CD4-positive, alpha-beta T cell treated with Interleukin-12 subunit alpha and Interleukin-12 subunit beta, for 1 hour (primary cell): Measurements from ENCODE around the gene ARHGEF4.

ENCODE experiments used
- DNase-seq: peaks from one replicate; pipeline ENCODE4 v3.0.0-alpha.2; 2020

ARHGEF4 gene

DNA sequence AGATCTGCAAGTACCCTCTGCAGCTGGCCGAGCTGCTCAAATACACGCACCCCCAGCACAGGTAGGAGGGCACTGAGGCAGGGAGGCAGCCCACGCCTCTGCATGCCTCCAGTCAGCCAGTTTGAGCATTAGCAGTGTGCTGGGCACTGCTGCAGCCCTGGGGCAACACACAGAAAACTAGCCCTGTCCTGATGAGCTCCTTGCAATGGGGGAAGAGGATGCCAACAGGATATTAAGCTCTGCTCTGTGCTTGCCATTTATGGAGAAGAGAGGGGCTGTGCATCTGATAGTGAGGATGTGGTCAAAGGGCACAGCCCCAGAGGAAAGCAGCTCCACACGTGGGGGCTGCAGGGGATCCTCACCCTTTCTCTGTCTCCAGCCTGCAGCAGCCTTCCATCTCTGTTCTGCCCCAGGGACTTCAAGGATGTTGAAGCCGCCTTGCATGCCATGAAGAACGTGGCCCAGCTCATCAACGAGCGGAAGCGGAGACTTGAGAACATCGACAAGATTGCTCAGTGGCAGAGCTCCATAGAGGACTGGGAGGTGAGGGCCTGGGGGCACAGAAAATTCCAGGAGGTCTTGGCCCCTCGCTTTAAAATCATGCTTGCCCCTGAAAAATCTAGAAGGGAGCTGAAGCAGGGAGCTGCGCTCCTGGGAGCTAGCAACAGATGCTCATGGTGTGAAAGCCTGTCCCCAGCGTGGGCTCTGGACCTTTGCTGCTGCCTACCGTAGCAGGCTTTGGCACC lies 204.9 kb downstream of the ARHGEF4 start:
- no peak for DNase-seq

DNA sequence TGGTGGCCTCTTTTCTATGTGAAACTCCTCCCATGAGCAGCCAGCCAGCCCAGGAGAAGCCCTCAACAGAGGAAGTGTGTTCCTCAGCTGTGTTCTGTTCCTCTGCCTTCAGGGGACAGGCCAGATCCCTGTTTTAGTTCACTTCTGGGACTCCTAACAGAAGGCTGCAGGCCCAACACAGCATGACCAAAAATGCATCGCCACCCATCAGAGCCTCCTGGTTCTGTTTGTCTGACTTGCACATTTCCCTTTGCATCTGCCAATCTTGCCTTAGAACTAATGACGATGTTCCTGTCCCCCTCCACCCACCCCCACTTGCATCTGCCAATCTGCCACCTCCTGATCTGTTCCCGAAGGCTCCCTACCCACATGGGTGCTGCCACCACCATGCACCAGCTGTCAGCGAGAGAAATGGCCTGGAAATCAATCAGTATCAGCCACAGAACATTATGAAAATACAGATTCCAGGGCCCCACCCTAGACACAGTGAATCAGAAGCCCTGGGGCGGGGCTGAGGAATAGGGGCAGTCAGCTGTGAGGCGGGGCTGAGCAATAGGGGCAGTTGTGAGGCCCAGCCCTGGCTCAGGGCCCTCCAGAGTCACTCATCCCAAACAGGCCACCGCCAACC lies 205.5 kb downstream of the ARHGEF4 start:
- no peak for DNase-seq

DNA sequence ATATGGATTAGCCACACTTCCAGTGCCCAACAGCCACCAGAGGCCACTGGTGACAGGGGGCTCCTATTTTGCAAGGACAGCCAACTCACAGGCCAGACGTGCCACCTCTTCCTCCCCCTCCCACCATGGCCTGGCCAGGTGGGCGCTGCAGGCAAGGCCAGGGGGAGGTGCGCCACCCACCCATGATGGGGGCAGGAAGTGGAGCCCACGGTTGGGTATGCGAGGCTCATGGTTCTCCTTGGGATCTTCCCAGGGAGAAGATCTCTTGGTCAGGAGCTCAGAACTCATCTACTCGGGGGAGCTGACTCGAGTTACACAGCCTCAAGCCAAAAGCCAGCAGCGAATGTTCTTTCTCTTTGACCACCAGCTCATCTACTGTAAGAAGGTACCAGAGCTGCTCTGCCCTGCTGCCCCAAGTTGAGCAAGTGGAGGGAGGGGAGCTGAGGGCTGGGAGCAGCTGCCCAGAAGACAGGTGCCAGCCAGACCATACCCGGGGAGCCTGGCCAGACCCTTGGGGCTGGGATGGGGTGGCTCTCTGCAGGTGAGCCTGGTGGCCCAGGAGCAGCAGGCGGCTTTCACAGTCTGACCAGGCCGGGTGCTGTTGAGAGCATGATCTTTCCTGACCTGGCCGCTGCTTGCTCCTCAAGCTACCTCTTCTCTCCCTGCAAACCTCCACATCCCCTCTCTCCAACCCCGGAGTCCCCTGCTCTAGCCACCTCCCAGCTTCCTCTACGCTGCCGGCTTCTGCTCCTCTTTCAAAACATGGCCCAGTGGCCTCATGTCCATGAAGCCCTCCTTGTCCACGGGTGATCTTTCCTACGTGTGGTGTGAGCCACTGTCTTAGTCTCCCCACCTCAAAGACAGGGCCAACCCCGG lies 206.7 kb downstream of the ARHGEF4 start:
- DNase-seq = no peak

DNA sequence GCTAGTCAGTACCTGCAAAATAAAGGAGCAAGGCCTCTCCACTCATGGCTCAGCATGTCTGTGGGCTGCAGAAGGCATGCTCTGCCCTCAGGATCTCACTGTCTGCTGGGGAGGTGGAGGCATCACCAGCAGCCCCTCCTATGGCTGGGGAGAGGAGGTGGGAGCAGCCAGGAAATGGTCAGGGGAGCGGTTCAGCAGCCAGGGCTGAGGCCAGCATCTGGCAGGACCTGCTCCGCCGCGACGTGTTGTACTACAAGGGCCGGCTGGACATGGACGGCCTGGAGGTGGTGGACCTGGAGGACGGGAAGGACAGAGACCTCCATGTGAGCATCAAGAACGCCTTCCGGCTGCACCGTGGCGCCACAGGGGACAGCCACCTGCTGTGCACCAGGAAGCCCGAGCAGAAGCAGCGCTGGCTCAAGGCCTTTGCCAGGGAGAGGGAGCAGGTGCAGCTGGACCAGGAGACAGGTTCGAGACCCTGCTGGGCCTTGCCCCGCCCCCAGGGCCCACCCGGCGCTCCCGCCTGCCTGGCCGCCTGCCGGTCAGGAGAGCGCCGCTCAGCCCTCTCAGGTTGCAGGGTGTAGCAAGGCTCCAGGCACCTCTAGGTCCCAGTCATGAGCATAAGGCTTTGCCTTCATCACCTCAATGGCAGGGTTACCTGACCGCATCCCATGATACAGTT lies 207.5 kb downstream of the ARHGEF4 start:
- DNase-seq = no peak

DNA sequence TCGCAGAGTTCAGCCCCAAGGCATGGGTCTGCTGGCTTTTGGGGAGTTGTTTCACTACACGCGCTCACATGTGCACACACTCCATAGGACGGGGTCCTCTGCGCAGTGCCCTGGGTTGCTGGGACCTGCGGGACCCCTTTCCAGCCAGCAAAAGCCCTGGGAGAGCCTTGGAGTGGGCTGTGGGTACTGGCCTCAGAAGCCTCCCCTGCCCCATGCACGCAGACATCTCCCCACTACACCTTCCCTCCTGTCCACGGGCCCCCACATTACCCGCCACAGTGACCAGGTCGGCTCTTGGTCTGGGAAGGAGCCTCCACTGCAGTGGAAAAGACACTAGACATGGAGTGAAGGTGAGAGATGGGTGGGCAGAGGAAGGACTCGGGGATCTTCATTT lies 208.0 kb downstream of the ARHGEF4 start:
- DNase-seq = no peak

DNA sequence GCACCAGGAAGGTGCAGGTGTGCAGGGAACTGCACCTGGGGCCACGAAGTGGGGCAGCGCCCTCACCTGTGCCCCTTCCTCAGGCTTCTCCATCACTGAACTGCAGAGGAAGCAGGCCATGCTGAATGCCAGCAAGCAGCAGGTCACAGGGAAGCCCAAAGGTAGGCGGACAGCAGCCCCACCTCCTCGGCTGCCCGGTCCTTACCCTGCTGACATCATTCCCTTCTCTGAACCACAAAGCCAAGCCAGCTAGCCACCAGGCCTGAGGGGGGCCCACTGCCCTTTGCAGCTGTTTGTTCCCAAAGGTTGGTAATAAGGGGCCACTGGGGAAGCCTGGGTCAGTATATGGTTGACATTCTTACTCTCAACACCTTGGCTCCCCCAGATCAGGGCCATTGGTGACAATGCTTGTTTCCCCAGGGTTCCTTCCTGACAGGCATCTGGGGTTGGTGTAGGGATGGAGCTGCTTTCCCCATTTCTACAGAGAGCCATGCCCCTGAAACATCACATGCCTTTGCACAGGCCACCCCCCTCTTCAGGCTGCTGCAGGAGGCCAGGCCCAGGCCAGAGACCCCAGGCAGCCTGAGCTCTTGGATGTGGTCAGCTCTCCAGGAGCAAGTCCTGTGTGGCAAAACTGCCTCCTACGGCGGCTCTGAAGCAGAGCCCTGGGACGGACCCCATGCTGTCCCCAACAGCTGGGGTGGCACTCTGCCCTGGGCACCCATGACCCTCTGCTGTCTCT lies 208.7 kb downstream of the ARHGEF4 start:
- DNase-seq = no peak

DNA sequence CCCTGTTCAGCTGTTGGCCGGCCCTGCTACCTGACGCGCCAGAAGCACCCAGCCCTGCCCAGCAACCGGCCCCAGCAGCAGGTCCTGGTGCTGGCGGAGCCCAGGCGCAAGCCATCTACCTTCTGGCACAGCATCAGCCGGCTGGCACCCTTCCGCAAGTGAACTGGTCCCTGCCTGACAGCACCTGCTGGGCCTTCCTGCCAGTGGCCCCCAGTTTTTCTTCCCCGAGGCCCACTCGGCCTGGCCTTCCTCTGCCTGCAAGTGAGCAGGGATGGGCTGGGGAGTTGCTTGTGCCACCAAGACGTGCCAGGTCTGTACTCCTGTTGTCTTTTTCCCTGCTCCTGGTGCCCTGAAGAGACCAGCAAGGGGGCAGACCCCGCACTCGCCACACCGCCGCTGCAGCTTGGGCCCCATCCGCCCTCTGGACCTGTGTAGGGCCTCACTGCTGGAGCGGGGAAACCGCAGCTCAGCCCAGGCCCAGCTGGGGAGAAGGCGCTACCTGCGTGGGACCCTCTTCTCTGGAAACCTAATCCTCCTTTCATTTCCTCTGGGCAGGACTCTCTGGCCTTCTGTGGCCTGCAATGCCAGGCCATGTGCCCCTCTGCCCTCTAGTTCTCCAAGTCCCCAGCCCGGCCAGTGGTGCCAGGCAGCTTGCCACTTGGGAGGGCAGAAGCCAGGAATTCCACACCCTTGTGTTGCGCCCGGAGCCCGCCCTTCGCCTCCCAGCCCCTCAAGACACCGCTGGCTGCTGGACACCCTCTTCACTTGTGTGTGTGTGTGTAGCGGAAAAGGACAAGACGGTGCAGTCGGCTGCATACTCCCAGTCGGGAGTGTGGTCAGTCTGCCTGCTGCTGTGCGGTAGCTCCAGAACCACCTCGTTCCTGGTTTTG lies 209.6 kb downstream of the ARHGEF4 start:
- DNase-seq = no peak

DNA sequence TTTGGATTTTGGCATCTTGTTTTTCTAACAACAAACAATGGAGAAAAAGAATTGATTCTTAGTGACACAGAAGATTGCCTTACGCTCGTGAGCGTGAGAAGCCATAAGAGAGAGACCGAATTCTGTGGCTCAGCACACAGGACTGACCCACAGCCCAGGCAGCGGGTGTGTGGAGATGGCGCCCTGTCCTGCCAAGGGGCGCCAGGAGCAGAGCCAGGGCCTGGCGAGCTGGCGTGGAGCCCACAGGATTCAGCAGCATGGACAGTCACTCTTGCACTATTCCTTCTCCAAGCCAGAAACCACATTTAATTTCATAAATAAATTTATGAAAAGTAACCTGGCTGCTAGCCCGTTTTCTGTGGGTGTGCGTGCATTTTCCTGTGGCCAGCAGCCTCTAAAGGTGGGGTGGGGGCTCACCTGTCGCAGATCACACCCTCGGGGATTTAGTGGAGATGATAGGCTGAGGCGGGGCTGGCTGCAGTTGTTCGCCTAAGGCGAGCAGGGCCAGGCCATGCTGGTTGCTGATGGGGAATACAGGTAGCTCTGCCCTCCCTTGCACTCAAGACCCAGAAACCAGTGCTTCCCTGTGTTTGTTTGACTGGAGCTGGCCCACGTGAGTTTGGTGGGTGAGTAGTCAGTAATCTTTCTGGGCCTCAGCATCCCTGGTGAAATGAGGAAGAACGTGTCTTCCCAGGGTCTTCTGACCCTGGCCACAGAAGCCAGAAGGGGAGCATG lies 210.4 kb downstream of the ARHGEF4 start:
- no peak for DNase-seq

DNA sequence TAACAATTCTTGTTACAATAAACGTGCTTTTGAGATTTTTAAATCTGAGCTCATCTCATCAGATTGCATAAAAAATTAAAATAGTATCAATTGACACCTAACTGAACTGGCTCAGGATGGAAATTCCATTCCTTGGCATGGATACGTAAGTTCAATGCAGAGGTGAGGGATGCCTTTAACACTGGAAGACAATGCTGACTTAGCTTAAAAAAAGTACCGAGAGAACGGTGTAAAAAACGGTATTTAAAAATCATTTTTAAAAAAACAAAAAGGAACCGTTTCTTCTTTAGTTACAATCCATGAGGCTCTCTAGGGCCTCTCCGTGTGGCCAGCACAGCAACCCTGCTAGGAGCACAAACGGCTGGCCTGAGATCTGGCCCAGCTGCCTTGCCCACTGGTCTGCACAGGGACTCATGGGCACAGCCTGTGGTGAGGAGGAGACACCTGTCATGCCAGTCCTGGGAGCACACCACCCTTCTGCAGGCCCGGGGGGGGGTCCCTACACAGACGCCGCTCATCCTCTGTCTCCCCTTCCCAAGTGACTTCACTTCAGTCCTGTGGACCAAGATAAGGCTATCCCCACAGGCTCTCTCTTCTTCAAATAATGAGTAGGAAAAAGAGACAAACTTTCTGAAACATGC lies 211.3 kb downstream of the ARHGEF4 start:
- no peak for DNase-seq

DNA sequence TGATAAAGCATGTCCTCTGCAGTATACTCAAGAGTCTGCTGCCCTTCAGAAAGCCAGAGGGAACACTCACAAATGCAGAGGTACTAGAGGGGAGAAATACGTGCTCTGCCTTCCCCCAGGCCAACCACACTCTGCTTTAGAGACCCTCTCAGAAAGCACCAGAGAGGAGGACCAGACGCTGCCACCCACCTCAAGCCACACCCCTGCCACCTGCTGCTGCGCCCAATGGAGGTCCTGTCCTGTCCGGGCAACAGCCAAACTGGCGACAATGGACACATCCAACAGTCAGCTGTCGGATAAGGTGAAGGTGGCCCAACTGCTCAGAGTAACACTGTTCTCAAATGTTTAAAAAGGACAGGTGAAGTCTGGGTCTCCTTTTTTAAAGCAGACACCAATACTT lies 211.9 kb downstream of the ARHGEF4 start:
- no peak for DNase-seq

DNA sequence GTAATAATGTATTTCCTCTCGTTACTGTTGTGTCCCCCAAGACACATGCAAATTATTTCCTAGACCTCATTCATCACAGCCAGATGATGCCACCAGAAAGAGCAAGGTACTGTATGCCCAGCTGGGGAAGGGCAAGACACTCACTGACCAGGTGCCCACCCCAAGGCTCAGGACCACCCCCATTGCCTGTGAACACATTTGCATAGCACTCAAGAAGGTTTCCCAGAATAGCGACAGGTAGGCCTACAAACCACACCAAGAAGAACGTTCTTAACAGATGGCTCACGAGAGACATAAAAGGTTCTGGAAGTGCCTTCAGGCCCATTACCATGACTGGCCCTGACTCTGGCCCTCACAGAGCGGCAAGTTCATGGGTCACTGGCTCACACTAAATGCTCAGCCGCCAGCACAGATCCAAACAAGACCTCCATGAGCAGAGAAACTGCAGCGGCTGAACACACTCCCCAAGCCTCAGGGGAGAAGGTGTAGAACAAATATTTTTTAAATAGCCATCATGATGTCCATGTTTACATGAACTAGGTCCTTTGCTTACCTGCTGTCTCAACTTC lies 212.5 kb downstream of the ARHGEF4 start:
- no peak for DNase-seq

DNA sequence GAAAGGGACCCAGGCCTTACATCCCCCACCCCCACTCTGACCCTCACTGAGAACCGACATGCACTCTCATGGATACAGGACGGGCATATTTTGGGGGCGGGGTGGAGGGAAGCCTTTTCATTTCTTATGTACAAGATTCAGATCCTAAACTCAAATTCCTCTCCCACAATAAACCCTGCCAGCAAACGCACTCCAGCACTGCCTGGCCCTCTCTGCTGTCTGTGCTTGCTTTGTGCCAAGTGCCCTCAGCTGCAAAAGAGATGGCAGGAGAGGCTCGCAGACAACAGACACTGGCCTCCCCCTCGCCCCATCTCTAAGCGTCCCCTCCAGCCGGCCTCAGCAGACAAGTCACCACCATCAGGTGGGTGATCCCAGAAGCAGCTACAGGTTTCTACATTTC lies 214.2 kb downstream of the ARHGEF4 start:
- no peak for DNase-seq

DNA sequence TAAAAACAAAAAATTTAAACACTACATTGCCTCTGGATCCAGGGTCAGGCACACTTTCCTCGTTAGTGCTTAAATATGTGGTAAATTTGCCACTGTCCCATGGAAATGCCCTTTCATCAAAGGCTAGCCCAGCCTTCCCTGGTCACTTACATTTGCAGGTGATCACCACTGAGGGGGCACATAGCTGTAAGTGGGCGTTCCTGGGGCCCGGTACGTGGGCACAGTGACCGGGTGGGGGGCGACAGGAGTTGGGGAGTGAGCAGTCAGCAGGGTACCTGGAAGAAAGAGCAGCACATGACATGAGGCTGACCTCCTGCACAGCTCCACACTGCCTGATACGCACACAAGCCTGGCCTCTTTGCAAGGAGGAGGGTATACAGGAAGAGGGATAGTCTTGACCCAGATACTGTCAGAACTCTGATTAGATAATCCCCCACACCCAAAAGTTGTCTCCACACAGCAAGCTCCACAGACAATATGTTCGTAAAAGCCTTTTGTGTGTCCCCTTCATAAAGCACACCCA lies 216.1 kb downstream of the ARHGEF4 start:
- DNase-seq = no peak

DNA sequence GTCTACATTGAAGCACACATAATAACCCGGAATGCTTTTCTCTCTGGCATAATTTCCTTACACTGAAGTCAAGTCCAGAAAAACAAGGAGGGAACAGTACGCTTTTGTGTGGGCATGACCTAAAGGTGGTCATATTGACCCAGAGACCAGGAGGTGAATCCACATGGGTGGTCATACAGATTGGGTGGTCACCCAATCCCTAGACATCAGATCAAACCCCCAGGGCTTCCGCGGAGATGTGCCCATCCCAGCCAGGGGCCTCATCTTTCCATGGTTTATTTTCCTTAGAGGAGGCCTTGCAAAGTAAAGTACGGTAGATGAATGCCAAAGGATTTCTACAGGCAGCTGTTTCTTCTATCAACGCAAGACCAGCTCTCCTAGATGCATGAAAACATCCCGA lies 217.8 kb downstream of the ARHGEF4 start:
- no peak for DNase-seq

DNA sequence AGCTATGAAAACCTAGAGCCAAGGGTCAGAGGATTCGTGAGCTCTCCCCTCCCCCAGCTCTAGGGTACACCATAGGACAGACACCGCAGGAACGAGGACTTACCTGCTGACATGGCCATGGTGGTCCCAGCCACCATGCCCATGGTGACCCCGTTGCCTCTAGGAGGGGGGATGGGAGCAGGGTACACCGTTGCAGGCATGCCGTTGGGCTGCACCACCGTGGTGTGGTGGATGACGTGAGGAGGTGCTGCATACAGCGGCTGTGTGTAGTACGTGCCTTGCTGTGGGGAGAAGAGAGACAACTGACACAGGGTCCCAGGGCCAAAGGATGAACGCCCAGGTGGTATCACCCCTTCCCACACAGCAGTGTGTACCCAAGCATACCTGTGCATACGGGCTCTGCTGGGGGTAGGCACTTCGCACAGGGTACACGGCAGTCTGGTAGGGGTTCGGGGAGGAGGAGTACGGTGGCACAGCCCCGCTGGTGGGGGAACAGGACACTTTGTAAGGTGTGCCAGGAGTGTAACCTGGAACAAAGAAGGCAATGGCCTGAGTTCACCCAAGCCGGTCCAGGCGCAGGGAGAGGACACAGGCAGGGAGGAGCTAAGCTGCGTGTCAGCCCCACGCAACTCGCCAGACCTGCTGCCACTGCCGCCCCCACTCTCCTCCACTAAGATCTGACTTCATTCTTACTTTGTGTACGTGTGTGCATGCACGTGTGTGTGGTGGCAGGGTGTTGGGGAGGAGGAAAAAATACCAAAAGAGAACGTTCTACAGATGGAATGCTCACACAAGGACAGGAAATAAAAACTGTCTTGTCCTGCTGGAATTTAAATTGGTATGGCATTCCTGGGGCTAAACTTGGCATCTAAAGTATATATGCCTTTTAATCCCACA lies 218.7 kb downstream of the ARHGEF4 start:
- no peak for DNase-seq

DNA sequence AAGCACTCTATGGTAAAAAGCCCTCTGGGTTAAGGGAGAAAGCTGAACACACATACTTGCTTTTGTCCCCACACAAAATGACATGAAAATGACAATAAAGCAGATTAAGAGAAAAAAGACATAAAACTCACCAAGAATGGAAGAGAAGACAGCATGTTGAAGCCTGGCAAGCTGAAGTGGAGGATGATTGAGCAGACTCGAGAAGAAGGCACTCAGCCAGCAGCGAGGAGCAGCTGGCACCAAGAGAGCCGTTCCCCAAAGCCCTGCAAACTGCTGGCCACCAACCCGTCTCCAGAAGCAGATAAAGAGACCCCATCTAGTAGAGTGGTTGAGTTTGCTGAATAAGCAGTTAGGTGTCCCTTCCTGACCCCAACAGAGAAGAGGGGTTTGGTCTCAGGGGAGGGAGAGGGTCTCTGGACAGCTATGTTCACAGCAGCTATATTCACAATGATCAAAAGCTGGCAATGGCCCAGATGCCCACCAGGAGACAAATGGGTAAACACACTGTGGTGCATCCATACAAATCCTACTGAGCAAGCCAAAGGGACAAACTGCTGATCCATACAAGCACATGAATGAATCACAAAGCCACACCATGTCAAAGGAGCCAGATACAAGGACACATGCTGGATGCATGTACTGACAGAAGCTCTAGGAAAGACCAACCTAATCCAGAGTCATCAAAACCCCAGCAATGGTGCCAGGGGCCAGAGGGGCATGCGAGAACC lies 219.7 kb downstream of the ARHGEF4 start:
- DNase-seq = no peak

DNA sequence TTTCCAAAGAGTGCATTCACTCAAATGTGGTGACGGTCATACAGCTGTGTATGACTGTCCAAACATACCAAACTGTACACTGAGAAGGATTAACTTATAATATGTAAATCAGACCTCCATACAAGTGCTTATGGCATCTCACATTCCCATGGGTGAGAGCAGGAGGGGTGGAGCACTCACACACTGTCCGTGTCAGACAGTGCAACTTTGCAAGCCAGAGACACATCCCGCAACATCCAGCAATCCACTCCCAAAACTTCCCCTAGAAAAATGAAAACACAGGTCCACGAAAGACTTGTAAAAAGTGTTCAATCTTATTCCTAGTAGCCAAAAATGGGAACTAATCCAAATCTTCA lies 220.2 kb downstream of the ARHGEF4 start:
- no peak for DNase-seq
